Natural killer cell treated with Interleukin-12 subunit alpha and Interleukin-12 subunit beta and Interleukin-15 and Interleukin-18, amount 100 ng/mL, for 72 hours (primary cell): ENCODE data around the gene C17orf113. TPM values are rescaled to one million over a fixed set of nuclear protein-coding genes. Genes with fewer than 3 reads are reported as not detected.

ENCODE experiments used
- ATAC-seq, 2 donors: fragments of 150-1000 bp; cut with Tn5 transposase in 1 of 2; sonication (Bioruptor Pico), chemical (Tn5 transposase) in 1 of 2; 2 replicates each; pipeline ENCODE4 v1.10.0; 2021
- DNase-seq: peaks from one replicate; pipeline ENCODE4 v3.0.0; 2022; ENCODE audit warnings: low spot score
- H3K27ac Mint-ChIP-seq, 2 donors: 1 replicate in 1 of 2; 2 replicates in 1 of 2; pipeline ENCODE4 v1.8.0; 2022; ENCODE audit warnings: mixed read lengths in 2 of 2, mild to moderate bottlenecking in 1 of 2, moderate library complexity in 1 of 2
- H3K27me3 Mint-ChIP-seq, 2 donors: 1 replicate in 1 of 2; 2 replicates in 1 of 2; pipeline ENCODE4 v1.8.0; 2022; ENCODE audit warnings: mixed read lengths in 2 of 2
- H3K36me3 Mint-ChIP-seq: one replicate; pipeline ENCODE4 v1.8.0; 2022; ENCODE audit warnings: mixed read lengths
- H3K4me1 Mint-ChIP-seq, 2 donors: 1 replicate in 1 of 2; 2 replicates in 1 of 2; pipeline ENCODE4 v1.8.0; 2022; ENCODE audit warnings: low read depth in 2 of 2, mixed read lengths in 2 of 2, mild to moderate bottlenecking in 1 of 2
- H3K4me3 Mint-ChIP-seq: one replicate; pipeline ENCODE4 v1.8.0; 2022; ENCODE audit warnings: mixed read lengths
- H3K9me3 Mint-ChIP-seq: 2 replicates; pipeline ENCODE4 v1.8.0; 2022; ENCODE audit warnings: mixed read lengths
- total RNA-seq, 2 donors: library from RNA; stranded (reverse); gene quantifications; one replicate each; pipeline ENCODE4 v1.2.3, GENCODE V29; 2022

C17orf113 gene
- total RNA-seq, 2 donors from 2014 or later = not detected

DNA sequence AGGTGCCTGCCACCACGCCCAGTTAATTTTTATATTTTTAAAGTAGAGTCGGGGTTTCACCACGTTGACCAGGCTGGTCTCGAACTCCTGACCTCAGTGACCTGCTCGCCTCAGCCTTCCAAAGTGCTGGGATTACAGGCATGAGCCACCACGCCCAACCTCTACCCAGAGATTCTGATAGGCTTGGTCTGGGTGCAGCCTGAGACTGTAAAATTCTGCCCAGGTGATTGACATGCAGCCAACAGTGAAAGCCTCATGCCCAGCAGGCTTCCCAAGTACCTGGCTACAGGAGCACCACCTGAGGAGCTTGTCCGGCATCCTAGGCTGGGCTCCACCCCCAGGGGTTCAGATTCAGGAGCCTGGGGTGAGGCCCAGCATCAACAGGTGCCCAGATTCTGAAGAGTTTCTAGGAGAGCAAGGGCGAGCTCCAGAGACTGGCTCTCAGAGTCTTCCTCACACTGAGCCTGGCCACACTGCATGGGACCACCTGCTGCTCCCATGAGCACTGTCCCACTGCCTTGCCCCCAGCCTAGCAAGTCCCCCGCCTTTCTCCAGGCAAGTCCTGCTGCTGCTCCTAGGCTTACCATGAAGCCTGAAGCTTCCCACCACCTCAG is 31.2 kb upstream of the C17orf113 start:
- no peak overlapping the region for H3K27ac Mint-ChIP-seq
- H3K36me3 Mint-ChIP-seq = no peaks in the 10 kb centered on the region
- no peaks in the 10 kb centered on the region for H3K4me1 Mint-ChIP-seq
- H3K9me3 Mint-ChIP-seq = no peaks in the 10 kb centered on the region
- H3K4me3 Mint-ChIP-seq = no peak overlapping the region
- no peak for DNase-seq
- H3K27me3 Mint-ChIP-seq = no peaks in the 10 kb centered on the region
- ATAC-seq = no peak

DNA sequence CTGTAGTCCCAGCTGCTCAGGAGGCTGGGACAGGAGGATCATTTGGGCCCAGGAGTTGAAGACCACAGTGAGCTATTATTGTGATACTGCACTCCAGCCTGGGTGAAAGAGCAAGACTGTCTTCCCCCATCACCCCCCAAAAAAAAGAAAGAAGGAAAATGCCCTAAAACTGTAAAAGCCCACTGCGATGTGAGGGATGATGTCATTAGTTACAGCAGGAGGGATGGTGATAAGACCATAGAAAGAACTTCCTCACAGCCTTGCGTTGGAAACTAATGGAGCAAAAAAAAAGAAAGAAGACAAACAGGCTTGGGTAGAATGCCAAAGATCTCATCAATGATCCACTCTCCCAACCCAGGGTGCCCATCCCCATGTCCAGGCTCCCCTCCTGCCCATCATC is 29.1 kb upstream of the C17orf113 start:
- no peaks in the 10 kb centered on the region for H3K27me3 Mint-ChIP-seq
- H3K36me3 Mint-ChIP-seq = no peaks in the 10 kb centered on the region
- no peaks in the 10 kb centered on the region for H3K9me3 Mint-ChIP-seq
- H3K4me3 Mint-ChIP-seq = no peak overlapping the region
- H3K27ac Mint-ChIP-seq = no peak overlapping the region
- ATAC-seq (no peak), DNase-seq (no peak)
- no peaks in the 10 kb centered on the region for H3K4me1 Mint-ChIP-seq

GRCh38 chr17:42078396-42079043 is 28.1 kb upstream of the C17orf113 start:
- DNase-seq = no peak
- Mint-ChIP-seq H3K27ac (no peak overlapping the region), H3K4me3 (no peak overlapping the region), H3K4me1 (no peaks in the 10 kb centered on the region), H3K36me3 (no peaks in the 10 kb centered on the region), H3K9me3 (no peaks in the 10 kb centered on the region), H3K27me3 (peaks cover 3 to 8% of the 10 kb centered on the region in 2 donors)
- ATAC-seq = no peak

DNA sequence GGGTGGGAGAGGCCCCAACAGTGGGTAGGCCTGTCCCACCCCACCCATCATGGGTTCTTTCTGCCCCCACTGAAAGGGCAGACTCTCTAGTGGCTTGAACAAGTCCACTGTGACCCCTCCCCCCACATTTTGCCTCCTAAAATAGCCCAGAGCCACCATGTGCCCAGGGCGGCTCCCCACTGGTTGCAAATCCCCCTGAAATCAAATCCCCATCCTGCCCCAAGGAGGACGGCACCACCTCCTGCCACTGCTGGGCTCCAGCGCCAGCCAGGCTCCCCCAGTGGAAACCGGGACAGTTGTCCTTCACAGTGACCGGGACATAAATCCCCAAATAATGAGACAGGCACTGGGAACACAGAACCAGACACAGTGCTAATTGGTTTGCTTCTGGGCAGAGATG is 27.4 kb upstream of the C17orf113 start:
- no peak for ATAC-seq
- no peak overlapping the region for H3K4me3 Mint-ChIP-seq

GRCh38 chr17:42076797-42077559 is 26.6 kb upstream of the C17orf113 start:
- Mint-ChIP-seq H3K4me3 (no peak overlapping the region), H3K27ac (no peak overlapping the region), H3K4me1 (no peaks in the 10 kb centered on the region), H3K36me3 (no peaks in the 10 kb centered on the region), H3K9me3 (no peaks in the 10 kb centered on the region), H3K27me3 (peaks cover 5 to 12% of the 10 kb centered on the region in 2 donors)
- ATAC-seq (no peak), DNase-seq (no peak)

More for the DNA sequence above, 27.4 kb upstream of the C17orf113 start:
- Mint-ChIP-seq H3K9me3 (no peaks in the 10 kb centered on the region), H3K27ac (no peak overlapping the region), H3K27me3 (peaks cover 5 to 12% of the 10 kb centered on the region in 2 donors), H3K36me3 (no peaks in the 10 kb centered on the region), H3K4me1 (no peaks in the 10 kb centered on the region)
- no peak for DNase-seq

DNA sequence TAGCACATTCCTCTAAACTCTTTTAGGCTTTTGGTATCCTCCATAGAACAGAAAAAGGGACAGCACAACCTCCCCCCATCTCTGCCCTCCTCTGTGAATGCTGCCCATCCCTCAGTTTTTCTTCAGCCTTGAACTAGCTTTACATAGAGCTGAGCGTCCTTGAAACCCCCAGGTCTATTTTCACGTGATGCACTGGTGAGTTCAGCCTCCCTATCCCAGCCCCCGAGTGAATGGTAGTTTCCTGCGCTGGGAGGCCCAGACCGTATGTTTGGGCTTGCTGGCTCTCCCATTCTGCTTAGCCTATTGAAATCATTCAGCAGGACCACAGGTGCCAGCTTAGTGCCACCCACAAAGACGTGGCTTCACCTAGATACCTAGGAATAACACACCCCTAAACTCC is 25.4 kb upstream of the C17orf113 start:
- Mint-ChIP-seq H3K4me3 (no peak overlapping the region), H3K36me3 (no peaks in the 10 kb centered on the region), H3K27me3 (peaks cover 8 to 12% of the 10 kb centered on the region in 2 donors), H3K27ac (no peak overlapping the region), H3K4me1 (no peaks in the 10 kb centered on the region), H3K9me3 (no peaks in the 10 kb centered on the region)
- DNase-seq (no peak), ATAC-seq (no peak)

DNA sequence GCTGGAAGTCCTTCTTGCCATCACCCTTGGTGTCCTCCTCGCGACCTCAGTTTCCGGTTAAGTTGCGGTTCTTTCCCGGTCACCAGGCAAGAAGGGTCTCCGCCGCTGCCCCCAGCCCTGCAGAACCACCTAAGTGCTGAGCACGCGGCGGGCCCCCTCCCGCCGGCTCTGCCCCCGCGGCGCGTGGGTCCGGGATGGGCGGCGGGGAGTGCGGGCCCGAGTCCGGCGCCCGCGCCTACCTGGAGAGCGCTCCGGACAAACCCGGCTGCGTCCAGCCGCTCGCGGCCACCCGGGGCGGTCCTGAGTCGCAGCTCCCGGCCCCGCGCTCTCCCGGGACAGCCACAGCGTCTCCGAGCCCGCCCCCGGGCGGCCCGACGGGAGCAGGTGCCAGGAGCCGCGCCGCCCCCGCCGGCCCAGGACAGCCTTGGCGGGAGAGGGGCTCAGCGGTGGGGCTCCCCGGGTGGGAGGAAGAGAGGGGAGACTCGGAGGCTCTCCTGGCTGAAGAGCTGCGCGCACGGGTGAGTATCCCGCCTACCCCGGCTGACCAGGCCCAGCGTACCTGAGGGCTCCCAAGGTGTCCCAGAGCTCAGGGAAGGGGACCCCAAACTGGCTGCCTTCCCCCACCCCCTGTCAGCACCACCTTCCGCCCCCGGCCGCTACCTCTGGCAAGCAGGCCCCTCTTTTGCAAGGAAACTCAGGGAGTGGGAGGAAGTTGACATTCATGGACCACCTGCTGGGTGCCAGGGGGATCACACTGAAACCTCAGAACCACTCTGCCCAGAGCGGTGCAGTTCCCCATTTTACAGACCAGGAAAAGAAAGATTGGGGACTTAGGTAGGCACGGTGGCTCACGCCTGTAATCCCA is 22.2 kb upstream of the C17orf113 start:
- Mint-ChIP-seq H3K4me1 (no peaks in the 10 kb centered on the region), H3K36me3 (no peaks in the 10 kb centered on the region), H3K4me3 (peak overlapping the region; percentile 17), H3K27ac (no peak overlapping the region), H3K9me3 (no peaks in the 10 kb centered on the region), H3K27me3 (peaks cover 8 to 12% of the 10 kb centered on the region in 2 donors)
- ATAC-seq (peak; percentile 12 to 39), DNase-seq (no peak)

GRCh38 chr17:42071810-42072209 is 21.4 kb upstream of the C17orf113 start:
- DNase-seq = no peak
- Mint-ChIP-seq H3K36me3 (no peaks in the 10 kb centered on the region), H3K4me1 (no peaks in the 10 kb centered on the region), H3K27me3 (peaks cover 8 to 12% of the 10 kb centered on the region in 2 donors), H3K9me3 (no peaks in the 10 kb centered on the region), H3K4me3 (peak overlapping the region; percentile 17), H3K27ac (no peak overlapping the region)
- no peak for ATAC-seq

DNA sequence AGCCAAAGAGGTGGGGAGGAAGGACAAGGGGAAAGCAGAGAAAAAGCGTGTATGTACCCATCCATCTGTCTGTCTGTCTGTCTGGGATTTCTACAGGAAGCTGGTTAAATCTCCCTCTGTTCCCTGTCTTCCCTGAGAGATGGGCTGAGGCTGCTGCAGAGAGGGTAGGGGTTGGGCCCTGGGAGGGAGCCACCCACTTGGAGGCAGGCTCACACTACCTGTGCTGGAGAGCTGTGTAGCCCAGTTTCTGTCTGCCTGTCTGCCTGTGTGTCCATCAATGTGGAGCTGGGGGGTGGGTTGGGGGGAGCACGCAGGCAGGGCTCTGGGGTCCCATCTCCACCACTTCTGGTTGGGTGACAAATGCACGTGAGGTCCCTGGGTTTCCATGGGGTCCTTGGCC is 18.6 kb upstream of the C17orf113 start:
- ATAC-seq (no peak), DNase-seq (no peak)
- Mint-ChIP-seq H3K27ac (no peak overlapping the region), H3K4me1 (peaks cover 3 to 4% of the 10 kb centered on the region in 2 donors), H3K27me3 (peaks cover 7 to 9% of the 10 kb centered on the region in 2 donors), H3K4me3 (no peak overlapping the region), H3K9me3 (no peaks in the 10 kb centered on the region), H3K36me3 (no peaks in the 10 kb centered on the region)

- ATAC-seq = peak in 1 of 2 donors; percentile 34
- no peak overlapping the region for H3K27ac Mint-ChIP-seq
- H3K27me3 Mint-ChIP-seq = peaks cover 0 to 3% of the 10 kb centered on the region in 2 donors
- H3K4me3 Mint-ChIP-seq = no peak overlapping the region
- no peak for DNase-seq
- peaks cover 9 to 12% of the 10 kb centered on the region in 2 donors for H3K4me1 Mint-ChIP-seq
- no peaks in the 10 kb centered on the region for H3K36me3 Mint-ChIP-seq
- H3K9me3 Mint-ChIP-seq = no peaks in the 10 kb centered on the region
Measured at GRCh38 chr17:42067371-42068091, 17.1 kb upstream of the C17orf113 start.

DNA sequence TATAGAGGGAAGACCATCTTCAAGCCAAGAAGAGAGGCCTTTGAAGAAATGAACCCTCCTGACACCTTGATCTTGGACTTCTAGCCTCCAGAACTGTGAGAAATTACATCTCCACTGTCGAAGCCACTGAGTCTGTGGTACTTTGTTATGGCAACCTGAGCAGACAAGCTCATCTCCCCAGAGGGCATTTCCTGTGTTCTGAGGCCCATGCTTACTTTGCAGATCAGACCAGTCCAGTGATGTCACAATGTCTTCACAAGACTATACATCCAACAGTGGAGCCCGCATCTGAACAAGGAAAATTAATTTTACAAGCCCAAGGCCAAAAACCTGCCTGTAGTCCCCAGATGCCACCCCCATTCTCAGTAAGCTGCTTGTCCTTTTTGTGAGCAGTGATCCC is 14.8 kb upstream of the C17orf113 start:
- ATAC-seq (no peak), DNase-seq (no peak)
- no peaks in the 10 kb centered on the region for H3K9me3 Mint-ChIP-seq
- no peaks in the 10 kb centered on the region for H3K36me3 Mint-ChIP-seq
- no peaks in the 10 kb centered on the region for H3K27me3 Mint-ChIP-seq
- peaks cover 9 to 12% of the 10 kb centered on the region in 2 donors for H3K4me1 Mint-ChIP-seq
- H3K27ac Mint-ChIP-seq = no peak overlapping the region
- H3K4me3 Mint-ChIP-seq = no peak overlapping the region

- ATAC-seq (no peak), DNase-seq (no peak)
- H3K36me3 Mint-ChIP-seq = no peaks in the 10 kb centered on the region
- no peaks in the 10 kb centered on the region for H3K27me3 Mint-ChIP-seq
- H3K9me3 Mint-ChIP-seq = no peaks in the 10 kb centered on the region
- no peak overlapping the region for H3K4me3 Mint-ChIP-seq
- peaks cover 9 to 12% of the 10 kb centered on the region in 2 donors for H3K4me1 Mint-ChIP-seq
- H3K27ac Mint-ChIP-seq = no peak overlapping the region
Measured at GRCh38 chr17:42062681-42063080, 12.3 kb upstream of the C17orf113 start.
